Fibroblast of lung (primary cell): ENCODE data around the gene NFAT5.

ENCODE experiments used
- EZH2 ChIP-seq: IDR thresholded peaks from 2 replicates; pipeline ENCODE4 v1.5.1; 2012; ENCODE audit warnings: low read length, control low read depth, mild to moderate bottlenecking; ENCODE audit errors: missing control alignments
- TF ChIP-seq, protein P1 (sequence below), 2 donors: IDR thresholded peaks in 1 of 2; conservative IDR thresholded peaks in 1 of 2; 1 replicate in 1 of 2; 2 replicates in 1 of 2; pipeline ENCODE4 v1.5.1; 2011 to 2012; ENCODE audit warnings: low read length in 2 of 2, control low read depth in 1 of 2, inconsistent platforms in 1 of 2, low read depth in 1 of 2, mild to moderate bottlenecking in 1 of 2

DNA sequence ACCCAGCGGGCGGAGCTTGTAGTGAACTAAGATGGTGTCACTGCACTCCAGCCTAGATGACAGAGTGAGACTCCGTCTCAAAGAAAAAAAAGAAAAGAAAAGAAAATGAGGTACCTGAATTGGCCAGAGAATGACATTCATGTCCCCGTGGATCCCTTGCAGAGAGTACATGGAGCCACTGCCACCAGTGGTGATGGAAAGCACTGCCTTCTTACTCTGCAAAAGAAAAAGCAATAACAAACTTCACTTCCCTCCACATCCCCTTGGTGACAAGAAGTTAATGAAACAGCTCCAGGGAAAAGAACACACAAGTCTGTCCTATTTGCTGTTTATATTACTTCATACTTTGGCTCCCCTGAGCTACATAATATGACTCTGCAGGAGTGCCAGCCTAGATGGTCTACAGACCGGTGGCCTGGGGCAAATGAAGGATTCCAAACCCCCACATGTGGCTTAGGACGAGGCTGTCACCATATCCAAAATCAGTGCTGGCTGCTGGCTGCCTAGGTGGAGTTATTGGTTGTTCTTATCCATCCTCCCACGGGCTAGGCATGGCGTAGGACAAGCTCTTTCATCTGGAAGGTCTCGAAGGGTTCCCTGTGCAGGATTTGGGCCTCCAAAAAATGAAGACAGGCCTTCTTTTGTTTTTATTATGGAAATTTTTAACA, 147.3 kb downstream of the NFAT5 start:
- TF ChIP-seq, protein P1, sequence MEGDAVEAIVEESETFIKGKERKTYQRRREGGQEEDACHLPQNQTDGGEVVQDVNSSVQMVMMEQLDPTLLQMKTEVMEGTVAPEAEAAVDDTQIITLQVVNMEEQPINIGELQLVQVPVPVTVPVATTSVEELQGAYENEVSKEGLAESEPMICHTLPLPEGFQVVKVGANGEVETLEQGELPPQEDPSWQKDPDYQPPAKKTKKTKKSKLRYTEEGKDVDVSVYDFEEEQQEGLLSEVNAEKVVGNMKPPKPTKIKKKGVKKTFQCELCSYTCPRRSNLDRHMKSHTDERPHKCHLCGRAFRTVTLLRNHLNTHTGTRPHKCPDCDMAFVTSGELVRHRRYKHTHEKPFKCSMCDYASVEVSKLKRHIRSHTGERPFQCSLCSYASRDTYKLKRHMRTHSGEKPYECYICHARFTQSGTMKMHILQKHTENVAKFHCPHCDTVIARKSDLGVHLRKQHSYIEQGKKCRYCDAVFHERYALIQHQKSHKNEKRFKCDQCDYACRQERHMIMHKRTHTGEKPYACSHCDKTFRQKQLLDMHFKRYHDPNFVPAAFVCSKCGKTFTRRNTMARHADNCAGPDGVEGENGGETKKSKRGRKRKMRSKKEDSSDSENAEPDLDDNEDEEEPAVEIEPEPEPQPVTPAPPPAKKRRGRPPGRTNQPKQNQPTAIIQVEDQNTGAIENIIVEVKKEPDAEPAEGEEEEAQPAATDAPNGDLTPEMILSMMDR (conservative IDR thresholded peaks at IDR 0.05 in 1 of 2, IDR thresholded peaks at IDR 0.05 in 1 of 2; ENCODE audit: low read depth in 1 of 2, low read length in 2 of 2) = no peak
- no peak for TF ChIP-seq EZH2
